GM19438 (cell line): ENCODE measurements around the gene SLC17A9.
"Not testable (repeated sequence)": the region's sequence is repeated elsewhere in the genome, so short reads cannot be mapped to it uniquely, and the experiment has no call there.

Experiments
- ATAC-seq: cut with Tn5 transposase; IDR thresholded peaks from one replicate; pipeline ENCODE4 v1.9.1; 2021; ENCODE audit warnings: low read depth; ENCODE audit not compliant: unreplicated experiment

Gene SLC17A9

DNA sequence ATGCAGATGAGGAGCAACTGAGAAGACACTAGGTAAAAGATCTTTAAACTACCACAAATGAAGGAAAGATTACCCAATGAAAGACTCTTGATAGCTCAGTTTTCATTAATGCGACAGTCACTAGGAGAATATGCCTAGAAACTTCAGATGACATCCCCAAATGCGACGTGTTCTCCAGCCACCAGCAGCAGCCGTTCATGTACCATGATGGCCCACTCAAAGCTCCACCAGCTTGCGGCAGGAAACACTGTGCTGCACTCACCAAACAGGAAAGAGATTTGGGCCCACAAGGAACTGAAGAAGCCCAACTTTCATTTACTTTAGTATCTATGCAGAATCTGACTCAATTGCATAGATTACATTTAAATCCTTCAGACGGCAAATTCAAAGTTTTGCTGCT is 33.7 kb upstream of the SLC17A9 start:
- ATAC-seq: no peak

GRCh38 chr20:62920039-62920645 is 32.4 kb upstream of the SLC17A9 start:
- no peak for ATAC-seq

DNA sequence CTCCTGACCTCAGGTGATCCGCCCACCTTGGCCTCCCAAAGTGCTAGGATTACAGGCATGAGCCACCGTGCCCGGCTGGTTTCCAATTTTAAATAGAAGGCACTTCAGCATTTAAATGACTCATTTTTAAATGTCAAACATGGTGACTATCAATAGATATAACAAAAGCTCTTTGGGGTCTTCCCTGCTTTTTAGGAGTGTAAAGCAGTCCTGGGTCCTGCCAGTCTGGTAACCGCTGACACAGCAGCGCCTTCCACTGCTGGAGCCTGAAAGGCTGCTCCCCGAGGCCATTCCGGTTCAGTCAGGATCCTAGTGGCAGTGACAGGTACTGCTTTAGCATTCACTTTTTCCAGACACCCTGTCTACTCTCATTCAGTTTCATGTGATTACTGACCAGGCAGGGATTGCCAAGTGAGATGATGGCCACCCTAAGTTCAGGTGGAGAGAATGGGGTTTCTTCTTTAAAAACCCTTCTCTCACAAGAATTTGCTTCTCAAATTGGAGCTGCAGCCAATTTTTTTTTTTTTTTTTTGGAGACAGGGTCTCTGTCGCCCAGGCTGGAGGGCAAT is 31.3 kb upstream of the SLC17A9 start:
- no peak for ATAC-seq

DNA sequence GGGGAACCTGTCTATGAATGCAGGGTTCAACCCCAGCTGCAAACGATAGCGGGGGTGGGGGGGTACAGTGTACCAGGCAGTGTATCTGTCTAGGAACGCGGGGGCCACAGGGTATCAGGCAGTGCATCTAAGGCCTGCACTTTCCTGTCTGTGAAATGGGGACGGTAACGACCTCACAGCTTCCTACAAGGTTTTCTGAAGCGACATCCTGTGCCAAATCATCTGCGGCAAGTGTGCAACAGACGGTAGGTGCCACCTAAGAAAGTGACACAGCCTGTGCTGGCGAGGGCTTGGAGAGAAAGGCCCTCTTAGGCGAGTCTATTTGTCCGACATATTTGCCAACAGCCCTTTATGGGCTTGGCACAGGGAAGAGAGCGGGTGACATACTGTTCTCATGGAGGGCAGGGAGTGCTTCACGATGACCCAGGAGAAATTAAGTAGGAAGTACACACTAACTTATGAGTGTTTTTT is 30.0 kb upstream of the SLC17A9 start:
- no peak for ATAC-seq

DNA sequence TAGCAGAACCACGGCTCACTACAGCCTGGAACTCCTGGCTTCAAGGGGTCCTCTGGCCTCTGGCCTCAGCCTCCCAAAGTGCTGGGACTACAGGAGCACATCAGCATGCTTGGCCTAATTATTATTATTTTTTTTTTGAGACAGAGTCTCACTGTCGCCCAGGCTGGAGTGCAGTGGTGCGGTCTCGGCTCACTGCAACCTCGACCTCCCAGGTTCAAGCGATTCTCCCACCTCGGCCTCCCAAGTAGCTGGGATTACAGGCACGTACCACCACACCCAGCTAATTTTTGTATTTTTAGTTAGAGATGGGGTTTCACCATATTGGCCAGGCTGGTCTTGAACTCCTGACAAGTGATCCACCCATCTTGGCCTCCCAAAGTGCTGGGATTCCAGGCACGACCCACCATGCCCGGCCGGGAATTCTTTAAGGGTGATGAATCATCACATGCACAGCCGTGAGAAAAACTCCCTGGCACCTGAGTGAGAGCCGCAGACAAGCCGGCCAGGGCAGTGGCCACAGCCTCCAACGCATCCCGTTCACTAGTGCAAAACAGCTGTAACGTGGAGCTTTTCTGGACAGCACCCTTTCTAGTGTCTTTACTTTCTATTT is 29.3 kb upstream of the SLC17A9 start:
- not testable (repeated sequence) for ATAC-seq

DNA sequence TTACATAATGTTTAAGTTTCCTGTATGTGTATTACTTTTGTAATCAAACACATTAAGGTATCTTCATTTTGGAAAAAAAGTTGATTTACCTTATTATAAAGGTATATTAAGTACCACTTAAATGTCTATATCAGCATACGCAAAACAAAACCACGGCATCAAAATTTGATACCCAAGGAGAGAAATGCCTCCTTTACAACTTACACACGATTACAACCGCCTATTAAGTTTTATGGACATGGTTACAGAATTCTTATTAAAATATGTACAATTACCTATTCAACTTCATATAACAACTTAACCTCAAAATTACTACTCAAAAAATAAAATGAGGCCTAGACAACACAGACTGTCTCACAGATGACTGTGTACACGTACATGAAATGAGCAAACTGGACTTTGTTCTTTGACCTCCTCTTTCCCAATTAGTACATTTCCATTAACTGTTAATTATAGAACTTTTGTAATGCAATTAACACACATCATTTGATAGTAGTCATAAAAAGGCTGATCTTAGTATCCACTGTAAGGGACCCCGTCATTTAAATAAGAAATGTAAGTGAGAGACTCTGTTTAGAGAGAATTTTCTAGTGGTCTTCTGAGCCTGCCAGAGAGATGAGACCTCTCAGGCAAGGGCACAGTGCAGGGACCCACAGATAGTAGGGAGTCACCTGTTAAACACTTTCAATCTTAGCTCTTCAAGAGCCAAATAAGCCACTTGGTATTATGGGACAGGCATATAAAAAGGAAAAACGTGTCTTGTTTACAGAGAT is 28.7 kb upstream of the SLC17A9 start:
- ATAC-seq: no peak

GRCh38 chr20:62924442-62925075 is 27.9 kb upstream of the SLC17A9 start:
- no peak for ATAC-seq

DNA sequence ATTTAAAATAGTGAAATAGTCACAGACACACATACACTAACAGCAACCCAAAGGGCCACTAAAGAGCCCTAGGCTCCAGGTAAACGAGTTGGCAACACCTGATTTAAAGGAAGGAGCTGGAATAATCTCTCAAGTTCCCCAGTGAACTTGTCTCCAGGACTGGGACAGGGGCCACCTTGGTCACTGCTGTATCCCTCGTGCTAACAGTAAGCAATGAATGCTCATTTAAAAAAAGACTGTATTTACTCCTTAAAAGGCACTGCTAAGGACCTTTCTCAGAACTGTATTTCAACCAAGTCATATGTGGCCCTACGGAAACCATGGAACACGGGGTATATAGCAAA is 27.5 kb upstream of the SLC17A9 start:
- no peak for ATAC-seq

GRCh38 chr20:62925420-62926228 is 26.9 kb upstream of the SLC17A9 start:
- ATAC-seq: peak; percentile 19

DNA sequence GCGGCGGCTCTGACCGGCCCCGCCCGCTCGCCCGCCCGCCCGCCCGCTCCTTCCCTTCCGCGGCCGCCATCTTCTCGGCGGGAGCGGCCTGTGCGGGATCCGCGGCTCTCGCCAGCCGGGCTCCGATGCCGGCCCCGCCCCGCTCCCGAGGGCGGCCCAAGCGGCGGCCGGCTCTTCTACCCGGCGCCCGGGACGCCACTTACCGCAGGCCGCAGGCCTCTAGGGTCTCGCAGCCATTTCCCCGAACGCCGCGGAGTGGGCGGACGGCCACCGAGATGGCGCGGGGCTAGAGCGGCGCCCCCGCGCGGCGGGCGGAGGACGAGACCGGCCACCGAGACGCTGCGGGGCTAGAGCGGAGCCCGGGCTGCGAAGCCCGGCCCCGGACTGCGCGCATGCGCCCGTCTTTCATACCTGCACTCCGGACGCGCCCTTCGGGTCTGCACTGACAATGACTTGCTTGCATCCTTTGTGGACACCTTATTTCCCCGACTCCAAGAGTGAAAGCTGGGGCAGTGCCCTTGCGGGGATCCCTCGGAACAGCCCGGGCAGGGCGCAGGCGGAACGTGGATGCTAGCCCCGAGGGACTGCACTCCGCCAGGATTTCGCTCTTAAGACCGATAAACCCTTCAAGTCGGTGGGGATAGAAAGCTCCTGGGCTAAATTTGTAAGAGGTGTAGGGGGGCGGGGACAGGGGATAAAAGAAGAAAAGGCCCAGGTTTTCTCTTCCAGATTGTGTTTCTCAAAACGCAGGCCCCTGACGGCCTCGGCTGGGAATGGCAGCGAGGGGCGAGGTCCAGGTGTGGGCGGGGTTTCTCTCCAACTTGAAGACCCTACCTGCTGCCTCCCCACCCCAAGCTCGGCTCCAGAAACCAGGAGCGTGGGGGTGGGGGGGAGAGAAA is 26.0 kb upstream of the SLC17A9 start, which contains the start of gene DIDO1:
TSS of gene DIDO1 (minus strand) at position 277 of the 899 bp plus-strand sequence.
- ATAC-seq: peak; percentile 63

- no peak for ATAC-seq
Measured at GRCh38 chr20:62927128-62927705, 25.3 kb upstream of the SLC17A9 start.

DNA sequence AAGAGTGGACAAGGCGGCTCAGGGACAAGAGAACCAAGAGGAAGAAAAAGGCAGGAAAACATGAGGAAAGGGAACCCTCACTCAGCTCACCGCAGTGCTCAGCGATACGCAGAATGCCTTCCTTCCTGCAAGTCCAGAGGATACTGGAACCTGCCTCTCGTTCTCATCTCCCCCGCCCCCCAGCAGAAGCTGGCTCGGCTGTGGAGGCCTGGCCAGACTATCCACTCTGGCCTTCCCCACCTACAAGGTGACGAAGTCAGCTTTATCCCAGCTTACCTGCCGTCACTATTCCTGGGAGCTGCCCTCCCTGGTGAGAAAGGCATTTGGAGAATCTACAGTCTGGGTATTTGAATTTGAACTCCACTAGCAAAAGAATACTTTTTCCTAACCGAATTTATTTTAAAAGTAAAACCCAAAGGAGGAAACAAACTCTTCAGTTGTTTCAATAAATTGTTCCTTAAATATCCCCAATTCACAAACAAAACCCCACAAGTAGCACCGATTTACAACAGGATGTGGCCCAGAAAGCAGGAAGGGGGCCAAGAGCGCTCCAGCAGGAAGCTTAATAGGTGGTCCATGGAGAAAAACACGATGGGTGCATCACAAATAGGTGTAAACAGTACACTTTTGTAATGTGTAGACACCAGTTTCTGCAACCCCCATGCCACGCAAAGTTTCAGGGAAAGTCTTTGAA is 24.1 kb upstream of the SLC17A9 start:
- ATAC-seq: no peak

GRCh38 chr20:62929051-62929538 is 23.4 kb upstream of the SLC17A9 start:
- no peak for ATAC-seq

- no peak for ATAC-seq
Measured at GRCh38 chr20:62931464-62931863, 21.0 kb upstream of the SLC17A9 start.

GRCh38 chr20:62933966-62934365 is 18.5 kb upstream of the SLC17A9 start:
- no peak for ATAC-seq

DNA sequence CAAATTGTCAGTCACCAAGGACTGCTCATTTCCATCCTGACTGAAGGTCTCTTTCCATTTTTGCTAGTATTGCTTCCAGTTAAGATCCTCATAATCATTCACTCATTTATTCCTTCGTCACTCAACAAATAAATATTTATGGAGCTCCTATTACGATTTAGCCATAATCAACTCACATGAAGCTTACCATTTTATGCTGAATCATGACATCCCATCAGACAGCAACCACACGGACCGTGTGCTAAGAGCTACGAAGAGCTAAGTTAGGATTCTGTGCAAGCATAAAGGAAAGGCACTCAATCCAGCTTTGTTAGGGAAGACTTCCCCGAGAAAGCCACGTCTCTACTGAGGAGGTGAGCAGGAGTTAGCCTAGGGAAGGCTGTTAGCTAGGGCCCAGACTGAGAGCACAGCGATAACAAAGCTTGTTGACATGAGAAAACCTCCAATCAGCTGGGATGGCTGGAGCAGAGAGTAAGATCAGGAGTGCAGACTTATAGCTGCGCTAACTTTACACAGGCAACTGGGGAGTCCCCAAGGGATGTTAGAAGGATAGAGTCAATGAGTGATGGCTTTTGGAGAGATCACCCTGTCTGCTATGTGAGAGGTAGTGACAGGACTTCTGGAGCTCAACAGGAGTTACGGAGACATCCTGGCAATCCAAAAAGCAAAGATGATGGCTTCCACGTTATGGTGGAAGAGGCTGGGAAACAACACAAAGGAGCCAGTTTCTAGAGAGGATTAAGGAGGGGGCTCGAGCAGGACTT is 17.1 kb upstream of the SLC17A9 start:
- no peak for ATAC-seq

DNA sequence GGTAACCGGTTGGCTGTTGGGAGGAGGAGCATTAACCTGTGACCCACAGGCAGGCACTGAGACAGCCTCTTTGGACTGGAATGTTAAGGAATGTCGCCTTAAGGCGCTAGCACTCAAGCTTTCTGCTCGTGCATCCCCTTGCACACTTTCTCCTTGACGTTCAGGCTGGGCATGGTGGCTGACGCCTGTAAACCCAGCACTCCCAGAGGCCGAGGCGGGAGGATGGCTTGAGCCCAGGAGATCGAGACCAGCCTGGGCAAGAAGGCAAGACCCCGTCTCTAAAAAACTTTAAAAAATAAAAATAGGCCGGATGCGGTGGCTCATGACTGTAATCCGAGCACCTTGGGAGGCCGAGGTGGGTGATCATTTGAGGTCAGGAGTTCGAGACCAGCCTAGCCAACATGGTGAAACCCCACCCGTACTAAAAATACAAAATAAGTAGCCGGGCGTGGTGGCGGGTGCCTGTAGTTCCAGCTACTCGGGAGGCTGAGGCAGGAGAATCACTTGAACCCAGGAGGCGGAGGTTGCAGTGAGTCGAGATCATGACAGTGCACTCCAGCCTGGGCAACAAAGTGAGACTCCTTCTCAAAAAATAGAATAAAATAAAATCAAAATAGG is 16.4 kb upstream of the SLC17A9 start:
- ATAC-seq: no peak
